ENCODE results near the gene MACROD1. TPM values are rescaled to one million over a fixed set of nuclear protein-coding genes. Genes with fewer than 3 reads are reported as not detected.

Gene MACROD1
- total and polyA plus RNA-seq, 2 donors (not counting 3 experiments of a cell fraction or from before 2014, with no cell fraction given), result 11.0 to 16.2 TPM

- Histone ChIP-seq H3K27me3 (ENCODE audit: control insufficient read depth in 2 of 2, insufficient read depth in 2 of 2, low read length in 2 of 2) (no peaks in the 10 kb centered on the region), H3K36me3 (ENCODE audit: control insufficient read depth in 2 of 2, extremely low read depth in 1 of 2, insufficient read depth in 2 of 2, low read length in 2 of 2) (no peaks in the 10 kb centered on the region), H2AFZ (ENCODE audit: low read depth, low read length) (no peak overlapping the region), H3K4me1 (ENCODE audit: control insufficient read depth, extremely low read depth, insufficient read depth, low read length) (no peaks in the 10 kb centered on the region), H3K4me2 (ENCODE audit: insufficient read depth, low read length) (no peak overlapping the region), H3K9me3 (replicated peaks; ENCODE audit: control insufficient read depth, insufficient read depth, low read length) (no peaks in the 10 kb centered on the region), H3K9ac (replicated peaks; ENCODE audit: extremely low read depth, insufficient read depth, low read length) (no peak overlapping the region), H4K20me1 (replicated peaks; ENCODE audit: control insufficient read depth, extremely low read depth, insufficient read depth, low read length) (no peaks in the 10 kb centered on the region), H3K79me2 (ENCODE audit: control insufficient read depth, insufficient read depth, low read length) (no peaks in the 10 kb centered on the region), H3K9me1 (replicated peaks; ENCODE audit: control insufficient read depth, extremely low read depth, insufficient read depth, low read length) (no peaks in the 10 kb centered on the region), H3K4me3 (replicated peaks in 1 of 3; ENCODE audit: insufficient read depth in 1 of 3, low read depth in 1 of 3, low read length in 3 of 3) (no peak overlapping the region), H3K27ac (ENCODE audit: insufficient read depth, low read depth, low read length) (no peak overlapping the region)
- ChIA-PET CTCF (interaction anchor here (1.3 to 2.7 kb wide), 2 partner anchors 20 to 132 kb away, joined by 3 to 8 read pairs; no protein-coding TSS in a partner anchor), POLR2A (no interaction called here)
- no TSS peak for BruUV-seq (replicated peaks)
- intact Hi-C loops (cut with micrococcal nuclease) (no loop called here), dilution Hi-C loops (cut with MboI; ENCODE audit: extremely low pct_ligation_motif_present, low sequenced_read_pairs) (no loop called here)
- FAIRE-seq (no peak), DNase-seq (ENCODE audit: low read depth, low spot score) (no peak)
- TF ChIP-seq MYC (IDR thresholded peaks at IDR 0.05; ENCODE audit: low read depth, low read length) (no peak), MAX (IDR thresholded peaks at IDR 0.05; ENCODE audit: insufficient read depth, insufficient read length) (no peak), POLR2A (IDR thresholded peaks at IDR 0.05; ENCODE audit: low read depth, low read length) (no peak), CTCF (IDR thresholded peaks at IDR 0.05; ENCODE audit: extremely low read depth in 1 of 2, insufficient read depth in 1 of 2, low read depth in 1 of 2, low read length in 2 of 2) (no peak), JUN (IDR thresholded peaks at IDR 0.05; ENCODE audit: borderline replicate concordance, insufficient read depth, insufficient read length, low read depth) (no peak), POLR2AphosphoS5 (IDR thresholded peaks at IDR 0.05; ENCODE audit: insufficient read depth, low read depth, low read length) (no peak), EZH2 (IDR thresholded peaks at IDR 0.05; ENCODE audit: borderline replicate concordance, low read depth, low read length, severe bottlenecking) (no peak), GATA2 (IDR thresholded peaks at IDR 0.05; ENCODE audit: insufficient read depth, insufficient read length, low read depth, low read length) (no peak), FOS (IDR thresholded peaks at IDR 0.05; ENCODE audit: borderline replicate concordance, insufficient read depth, low read length) (no peak)
Measured at GRCh38 chr11:64132982-64133705, 32.8 kb downstream of the MACROD1 start.

All from endothelial cell of umbilical vein (primary cell).